Fibroblast of villous mesenchyme (primary cell): Measurements from ENCODE around the gene IL1RL1. TPM values are rescaled to one million over a fixed set of nuclear protein-coding genes. Genes with fewer than 3 reads are reported as not detected.
A peak's percentile ranks its signal among the peaks of the same experiment; 100 is the strongest.

Source experiments
- DNase-seq: peaks from one replicate; pipeline ENCODE4 v3.0.0-alpha.2; 2010; ENCODE audit warnings: low read depth
- H3K4me3 ChIP-seq: 2 replicates; pipeline ENCODE4 v1.5.1; 2011; ENCODE audit warnings: low read depth, mild to moderate bottlenecking, low read length
- total RNA-seq: library from RNA; depleted of rRNA; stranded (reverse); fragments of >200 nt; gene quantifications from 2 replicates; pipeline ENCODE4 v1.2.3, GENCODE V29; 2012
- TF ChIP-seq, protein P1 (sequence below): IDR thresholded peaks from 2 replicates; pipeline ENCODE4 v1.5.1; 2012; ENCODE audit warnings: low read depth, mild to moderate bottlenecking, low read length; ENCODE audit not compliant: insufficient read depth

IL1RL1 gene
- total RNA-seq, result 0.32 and 1.3 TPM in 2 replicates

GRCh38 chr2:102310964-102311640 is at the start of gene IL1RL1:
Gene IL1RL1 (plus strand): TSS chr2:102311563. CDS start chr2:102338265, 26,702 bp downstream.
- TF ChIP-seq, protein P1, sequence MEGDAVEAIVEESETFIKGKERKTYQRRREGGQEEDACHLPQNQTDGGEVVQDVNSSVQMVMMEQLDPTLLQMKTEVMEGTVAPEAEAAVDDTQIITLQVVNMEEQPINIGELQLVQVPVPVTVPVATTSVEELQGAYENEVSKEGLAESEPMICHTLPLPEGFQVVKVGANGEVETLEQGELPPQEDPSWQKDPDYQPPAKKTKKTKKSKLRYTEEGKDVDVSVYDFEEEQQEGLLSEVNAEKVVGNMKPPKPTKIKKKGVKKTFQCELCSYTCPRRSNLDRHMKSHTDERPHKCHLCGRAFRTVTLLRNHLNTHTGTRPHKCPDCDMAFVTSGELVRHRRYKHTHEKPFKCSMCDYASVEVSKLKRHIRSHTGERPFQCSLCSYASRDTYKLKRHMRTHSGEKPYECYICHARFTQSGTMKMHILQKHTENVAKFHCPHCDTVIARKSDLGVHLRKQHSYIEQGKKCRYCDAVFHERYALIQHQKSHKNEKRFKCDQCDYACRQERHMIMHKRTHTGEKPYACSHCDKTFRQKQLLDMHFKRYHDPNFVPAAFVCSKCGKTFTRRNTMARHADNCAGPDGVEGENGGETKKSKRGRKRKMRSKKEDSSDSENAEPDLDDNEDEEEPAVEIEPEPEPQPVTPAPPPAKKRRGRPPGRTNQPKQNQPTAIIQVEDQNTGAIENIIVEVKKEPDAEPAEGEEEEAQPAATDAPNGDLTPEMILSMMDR, result no peak
- H3K4me3 ChIP-seq, result no peak within 1 kb of the TSS
- DNase-seq, result no peak

GRCh38 chr2:102262216-102263129 is 48.9 kb upstream of the IL1RL1 start:
- H3K4me3 ChIP-seq, result no peak overlapping the region
- peak; percentile 72 for DNase-seq
- TF ChIP-seq, protein P1, result no peak

DNA sequence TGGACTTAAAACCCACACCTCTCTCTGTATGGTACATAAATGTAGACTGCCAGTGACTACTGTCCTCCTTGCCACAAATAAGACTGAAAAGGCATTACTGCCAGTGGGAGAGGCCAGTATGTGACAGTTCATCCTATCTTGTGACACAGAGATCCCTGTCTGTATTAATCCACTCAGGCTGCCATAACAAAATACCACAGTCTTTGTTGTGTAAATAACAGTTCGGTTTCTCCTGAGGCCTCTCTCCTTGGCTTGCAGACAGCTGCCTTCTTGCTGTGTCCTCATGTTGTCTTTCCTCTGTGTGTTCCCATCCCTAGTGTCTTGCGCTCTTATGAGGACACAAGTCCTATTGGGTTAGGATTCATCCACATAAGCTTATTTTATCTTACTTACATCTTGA is 46.4 kb upstream of the IL1RL1 start:
- no peak overlapping the region for H3K4me3 ChIP-seq

GRCh38 chr2:102266204-102266603 is 45.2 kb upstream of the IL1RL1 start:
- peak; percentile 66 for DNase-seq
- TF ChIP-seq, protein P1, result no peak
- no peak overlapping the region for H3K4me3 ChIP-seq

More for the DNA sequence above, 46.4 kb upstream of the IL1RL1 start:
- no peak for DNase-seq
- TF ChIP-seq, protein P1, result no peak

DNA sequence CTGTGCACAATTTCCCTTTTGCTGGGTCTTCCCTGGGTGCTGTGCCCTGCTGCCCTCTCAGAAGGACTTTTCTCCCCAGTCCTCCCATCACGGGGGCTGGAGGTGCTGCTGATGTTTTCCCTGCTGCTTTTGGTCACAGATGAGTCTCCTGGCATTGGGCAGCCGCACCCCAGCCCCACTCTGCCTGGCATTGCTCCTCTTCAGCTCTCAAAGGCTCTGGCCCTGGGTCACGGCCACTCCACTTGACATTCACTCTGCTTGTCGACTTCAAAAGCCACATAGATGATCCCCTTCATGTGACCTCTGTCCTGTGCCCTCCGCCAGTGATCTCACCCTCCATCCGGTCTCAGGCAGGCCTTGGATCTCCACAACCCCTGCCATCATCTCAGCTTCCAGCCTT is 43.6 kb upstream of the IL1RL1 start:
- TF ChIP-seq, protein P1, result no peak
- no peak overlapping the region for H3K4me3 ChIP-seq
- DNase-seq, result no peak

GRCh38 chr2:102268510-102269199 is 42.7 kb upstream of the IL1RL1 start:
- DNase-seq, result peak; percentile 92
- H3K4me3 ChIP-seq, result no peak overlapping the region
- TF ChIP-seq, protein P1, result no peak
